ENCODE data around the gene SLC16A12. TPM values are rescaled to one million over a fixed set of nuclear protein-coding genes. Genes with fewer than 3 reads are reported as not detected.
A peak's percentile ranks its signal among the peaks of the same experiment; 100 is the strongest.

Gene SLC16A12
- total and polyA plus RNA-seq, 2 of the 4 experiments (the other 2 are of a cell fraction): 1.4 to 1.6 TPM

GRCh38 chr10:89502549-89502948 lies 32.8 kb downstream of the SLC16A12 start:
- no peaks in the 10 kb centered on the region; the same call in 1 of the 2 replicates for H3K9me1 ChIP-seq (ENCODE audit: insufficient read depth, low read length)
- no peaks in the 10 kb centered on the region for H3K27me3 ChIP-seq (ENCODE audit: control insufficient read depth, insufficient read depth, low read length)
- no peak overlapping the region for H3K14ac ChIP-seq (replicated peaks; ENCODE audit: low read depth, low read length)
- no peaks in the 10 kb centered on the region for H4K20me1 ChIP-seq (ENCODE audit: insufficient read depth, low read length)
- no peak overlapping the region for H3K4me2 ChIP-seq (ENCODE audit: low read depth, low read length)
- H2AK5ac ChIP-seq (ENCODE audit: low read depth, low read length): no peak overlapping the region
- H2BK20ac ChIP-seq (ENCODE audit: low read depth, low read length): no peak overlapping the region
- H4K91ac ChIP-seq (ENCODE audit: insufficient read depth, low read depth, low read length): no peak overlapping the region
- no peak overlapping the region for H4K5ac ChIP-seq (ENCODE audit: low read depth, low read length)
- no peaks in the 10 kb centered on the region for H3K79me1 ChIP-seq (ENCODE audit: low read depth in 1 of 2, low read length in 2 of 2)
- H3K9ac ChIP-seq (ENCODE audit: low read depth, low read length): no peak overlapping the region
- no peak overlapping the region for H2AK9ac ChIP-seq (replicated peaks; ENCODE audit: low read depth, low read length, poor library complexity)
- peak; percentile 85 for DNase-seq
- no peak overlapping the region for H3K4ac ChIP-seq (ENCODE audit: low read depth, low read length)
- dilution Hi-C loops (cut with HindIII; ENCODE audit: low sequenced_read_pairs, unreplicated experiment) (no loop called here), intact Hi-C loops (cut with micrococcal nuclease) (no loop called here), in situ Hi-C loops (cut with MboI; ENCODE audit: low sequenced_read_pairs) (no loop called here)
- no peak for TF ChIP-seq RFX5 (IDR thresholded peaks at IDR 0.05; ENCODE audit: low read depth, low read length)
- no peak for TF ChIP-seq FOS (IDR thresholded peaks at IDR 0.05; ENCODE audit: low read depth, low read length)
- TF ChIP-seq POLR2A (IDR thresholded peaks at IDR 0.05; ENCODE audit: low read depth, low read length): no peak
- H3K4me3 ChIP-seq (ENCODE audit: insufficient read depth, low read depth, low read length): no peak overlapping the region
- POLR2A ChIA-PET (ENCODE audit: unreplicated experiment): no interaction called here
- no peaks in the 10 kb centered on the region for H3K9me3 ChIP-seq (ENCODE audit: control insufficient read depth, insufficient read depth, low read length)
- no peak overlapping the region for H3K18ac ChIP-seq (ENCODE audit: low read depth, low read length)
- no peak overlapping the region for H3K23ac ChIP-seq (ENCODE audit: low read depth, low read length)
- H2BK15ac ChIP-seq (ENCODE audit: low read depth, low read length): 0 out of 3 replicates have a peak overlapping the region, but pooled peaks have one; percentile 1
- H2AFZ ChIP-seq (replicated peaks; ENCODE audit: low read length, poor library complexity): no peak overlapping the region
- no peaks in the 10 kb centered on the region for H3K4me1 ChIP-seq (ENCODE audit: control insufficient read depth, insufficient read depth, low read length)
- no peaks in the 10 kb centered on the region for H3K36me3 ChIP-seq (ENCODE audit: control insufficient read depth, insufficient read depth, low read length)
- WGBS, 2 experiments (ENCODE audit: extremely low coverage in 2 of 2, insufficient read length in 1 of 2): no CpG with 5 or more reads among the region's 1 CpG
- no TSS peak for BruUV-seq (replicated peaks)
- CTCF ChIA-PET: interaction anchor here (0.6 to 1.5 kb wide), 2 partner anchors 13 to 784 kb away, joined by 3 read pairs; no protein-coding TSS in a partner anchor
- no peak overlapping the region for H3K27ac ChIP-seq (ENCODE audit: insufficient read depth, low read length)
- peak; percentile 40; the same call in 1 of the 2 replicates for ATAC-seq (ENCODE audit: low read depth)
- H4K8ac ChIP-seq (ENCODE audit: low read depth in 2 of 2, low read length in 2 of 2): no peak overlapping the region
- no peak overlapping the region for H2BK120ac ChIP-seq (ENCODE audit: low read depth, low read length)
- H3K56ac ChIP-seq (ENCODE audit: extremely low read depth, insufficient read depth, low read length): no peak overlapping the region
- no peak overlapping the region for H2BK5ac ChIP-seq (ENCODE audit: low read depth, low read length, poor library complexity, severe bottlenecking)

Data from IMR-90 (cell line).